Activated CD8-positive, alpha-beta T cell treated with anti-CD3 and anti-CD28 coated beads for 36 hours (primary cell): ENCODE measurements around the gene GFOD1. TPM values are rescaled to one million over a fixed set of nuclear protein-coding genes. Genes with fewer than 3 reads are reported as not detected.
"Not testable (repeated sequence)": the region's sequence is repeated elsewhere in the genome, so short reads cannot be mapped to it uniquely, and the experiment has no call there.

Experiments used
- ATAC-seq: fragments of 200-7000 bp; cut with Tn5 transposase; one replicate; pipeline ENCODE4 v1.10.0; 2021; ENCODE audit warnings: mild to moderate bottlenecking, moderate library complexity
- CTCF ChIA-PET: fragments of 350-600 bp; sonication (Branson Sonifier 250); formaldehyde crosslinking; loops from one replicate; lab custom pipeline; 2021; ENCODE audit warnings: antibody characterized with exemption; lab: Charles Lee
- POLR2A ChIA-PET: fragments of 350-600 bp; sonication (Branson Sonifier 250); formaldehyde crosslinking; loops from one replicate; lab custom pipeline; 2021; ENCODE audit warnings: antibody characterized with exemption; lab: Charles Lee
- DNase-seq: peaks from one replicate; pipeline ENCODE4 v3.0.0-alpha.2; 2020
- H3K27ac Mint-ChIP-seq: one replicate; pipeline ENCODE4 v1.8.0; 2021; ENCODE audit warnings: mild to moderate bottlenecking, mixed read lengths
- H3K27me3 Mint-ChIP-seq: one replicate; pipeline ENCODE4 v1.8.0; 2021; ENCODE audit warnings: mixed read lengths
- H3K36me3 Mint-ChIP-seq: one replicate; pipeline ENCODE4 v1.8.0; 2021; ENCODE audit warnings: low read depth, mixed read lengths
- H3K4me1 Mint-ChIP-seq: one replicate; pipeline ENCODE4 v1.8.0; 2021; ENCODE audit warnings: low read depth, mixed read lengths
- H3K4me3 Mint-ChIP-seq: one replicate; pipeline ENCODE4 v1.8.0; 2021; ENCODE audit warnings: mild to moderate bottlenecking, moderate library complexity, mixed read lengths
- H3K9me3 Mint-ChIP-seq: one replicate; pipeline ENCODE4 v1.8.0; 2021; ENCODE audit warnings: mixed read lengths
- intact Hi-C: fragments of 100-400 bp; cut with micrococcal nuclease; formaldehyde crosslinking; loops from one replicate; pipeline ENCODE4 v1.10.0; 2022
- total RNA-seq, 2 experiments: library from RNA; stranded (reverse); gene quantifications; one replicate each; pipeline ENCODE4 v1.2.3, GENCODE V29; 2021
- TF ChIP-seq, protein P1 (sequence below): fragments of 200-600 bp; IDR thresholded peaks from one replicate; pipeline ENCODE4 v1.8.0; 2022; ENCODE audit warnings: antibody characterized with exemption, mild to moderate bottlenecking

Gene GFOD1
- total RNA-seq, 2 experiments from 2014 or later: 12.3 to 12.9 TPM

DNA sequence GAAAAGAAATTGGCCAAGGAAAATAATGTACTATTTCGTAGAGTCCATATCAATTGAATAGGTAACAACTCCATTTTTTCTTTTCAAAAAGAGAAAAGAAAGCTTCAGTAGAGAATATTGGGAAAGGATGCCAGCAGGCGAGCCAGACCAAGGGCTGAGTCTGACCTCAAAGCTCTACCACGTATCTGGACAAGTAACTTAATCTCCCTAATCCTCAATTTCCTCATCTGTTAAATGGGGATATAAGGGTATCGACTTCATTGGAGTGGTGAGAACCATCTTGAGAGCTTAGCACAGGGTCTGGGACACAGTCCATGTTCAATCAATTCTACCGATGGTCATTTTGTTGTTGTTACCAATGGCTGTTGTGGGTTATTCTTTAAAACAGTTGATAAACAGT lies 95.9 kb downstream of the GFOD1 start:
- H3K9me3 Mint-ChIP-seq: peaks cover 3% of the 10 kb centered on the region
- ATAC-seq (no peak), DNase-seq (no peak)
- H3K4me3 Mint-ChIP-seq: no peak overlapping the region
- H3K27ac Mint-ChIP-seq: no peak overlapping the region
- H3K4me1 Mint-ChIP-seq: peaks cover 5% of the 10 kb centered on the region
- ChIA-PET CTCF (interaction anchor here (0.8 kb wide), 1 partner anchor 12 kb away, joined by 3 read pairs; no protein-coding TSS in a partner anchor), POLR2A (no interaction called here)
- TF ChIP-seq, protein P1, sequence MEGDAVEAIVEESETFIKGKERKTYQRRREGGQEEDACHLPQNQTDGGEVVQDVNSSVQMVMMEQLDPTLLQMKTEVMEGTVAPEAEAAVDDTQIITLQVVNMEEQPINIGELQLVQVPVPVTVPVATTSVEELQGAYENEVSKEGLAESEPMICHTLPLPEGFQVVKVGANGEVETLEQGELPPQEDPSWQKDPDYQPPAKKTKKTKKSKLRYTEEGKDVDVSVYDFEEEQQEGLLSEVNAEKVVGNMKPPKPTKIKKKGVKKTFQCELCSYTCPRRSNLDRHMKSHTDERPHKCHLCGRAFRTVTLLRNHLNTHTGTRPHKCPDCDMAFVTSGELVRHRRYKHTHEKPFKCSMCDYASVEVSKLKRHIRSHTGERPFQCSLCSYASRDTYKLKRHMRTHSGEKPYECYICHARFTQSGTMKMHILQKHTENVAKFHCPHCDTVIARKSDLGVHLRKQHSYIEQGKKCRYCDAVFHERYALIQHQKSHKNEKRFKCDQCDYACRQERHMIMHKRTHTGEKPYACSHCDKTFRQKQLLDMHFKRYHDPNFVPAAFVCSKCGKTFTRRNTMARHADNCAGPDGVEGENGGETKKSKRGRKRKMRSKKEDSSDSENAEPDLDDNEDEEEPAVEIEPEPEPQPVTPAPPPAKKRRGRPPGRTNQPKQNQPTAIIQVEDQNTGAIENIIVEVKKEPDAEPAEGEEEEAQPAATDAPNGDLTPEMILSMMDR: no peak
- H3K27me3 Mint-ChIP-seq: no peaks in the 10 kb centered on the region
- H3K36me3 Mint-ChIP-seq: peaks cover 10% of the 10 kb centered on the region
- intact Hi-C loops: no loop called here

DNA sequence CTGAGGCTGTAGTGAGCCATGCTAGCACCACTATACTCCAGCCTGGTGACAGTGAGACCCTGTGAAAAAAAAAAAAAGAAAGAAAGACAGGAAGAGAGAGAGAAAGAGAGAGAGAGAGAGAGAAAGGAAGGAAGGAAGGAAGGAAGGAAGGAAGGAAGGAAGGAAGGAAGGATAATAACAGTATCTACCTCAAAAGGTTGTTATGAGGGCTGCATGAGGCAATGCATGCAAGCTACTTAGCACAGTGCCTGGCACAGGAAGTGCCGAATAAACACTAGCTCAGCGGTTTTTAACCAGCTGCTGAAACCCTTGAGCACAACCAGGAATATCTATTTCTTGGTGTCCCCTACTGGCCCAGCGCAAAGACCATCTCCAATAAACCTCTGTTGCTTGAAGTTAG lies 96.7 kb downstream of the GFOD1 start:
- H3K9me3 Mint-ChIP-seq: peaks cover 3% of the 10 kb centered on the region
- H3K4me3 Mint-ChIP-seq: no peak overlapping the region
- ChIA-PET POLR2A (no interaction called here), CTCF (no interaction called here)
- no peak for DNase-seq
- peaks cover 5% of the 10 kb centered on the region for H3K4me1 Mint-ChIP-seq
- ATAC-seq: no peak
- intact Hi-C loops: no loop called here
- TF ChIP-seq, protein P1: no peak
- no peak overlapping the region for H3K27ac Mint-ChIP-seq
- H3K27me3 Mint-ChIP-seq: no peaks in the 10 kb centered on the region
- peaks cover 10% of the 10 kb centered on the region for H3K36me3 Mint-ChIP-seq

DNA sequence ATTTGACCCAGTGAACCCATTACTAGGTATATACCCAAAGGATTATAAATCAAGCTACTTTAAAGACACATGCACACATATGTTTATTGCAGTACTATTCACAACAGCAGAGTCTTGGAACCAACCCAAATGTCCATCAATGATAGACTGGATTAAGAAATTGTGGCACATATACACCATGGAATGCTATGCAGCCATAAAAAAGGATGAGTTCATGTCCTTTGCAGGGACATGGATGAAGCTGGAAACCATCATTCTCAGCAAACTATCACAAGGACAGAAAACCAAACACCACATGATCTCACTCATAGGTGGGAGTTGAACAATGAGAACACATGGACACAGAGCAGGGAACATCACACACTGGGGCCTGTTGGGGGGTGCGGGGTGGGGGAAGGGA lies 98.2 kb downstream of the GFOD1 start:
- H3K9me3 Mint-ChIP-seq, H3K4me3 Mint-ChIP-seq, CTCF ChIA-PET, H3K4me1 Mint-ChIP-seq, H3K27ac Mint-ChIP-seq, H3K27me3 Mint-ChIP-seq, DNase-seq, POLR2A ChIA-PET, ATAC-seq, intact Hi-C loops: not testable (repeated sequence)
- H3K36me3 Mint-ChIP-seq: peaks cover 10% of the 10 kb centered on the region

DNA sequence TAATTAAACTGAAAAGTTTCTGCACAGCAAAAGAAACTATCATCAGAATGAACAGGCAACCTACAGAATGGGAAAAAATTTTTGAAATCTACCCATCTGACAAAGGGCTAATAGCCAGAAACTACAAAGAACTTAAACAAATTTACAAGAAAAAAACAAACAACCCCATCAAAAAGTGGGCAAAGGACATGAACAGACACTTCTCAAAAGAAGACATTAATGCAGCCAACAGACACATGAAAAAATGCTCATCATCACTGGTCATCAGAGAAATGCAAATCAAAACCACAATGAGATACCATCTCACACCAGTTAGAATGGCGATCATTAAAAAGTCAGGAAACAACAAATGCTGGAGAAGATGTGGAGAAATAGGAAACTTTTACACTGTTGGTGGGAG lies 98.6 kb downstream of the GFOD1 start:
- DNase-seq, H3K27ac Mint-ChIP-seq, H3K4me3 Mint-ChIP-seq, ATAC-seq, intact Hi-C loops, H3K27me3 Mint-ChIP-seq, POLR2A ChIA-PET, H3K9me3 Mint-ChIP-seq, H3K4me1 Mint-ChIP-seq, CTCF ChIA-PET: not testable (repeated sequence)
- peaks cover 10% of the 10 kb centered on the region for H3K36me3 Mint-ChIP-seq

DNA sequence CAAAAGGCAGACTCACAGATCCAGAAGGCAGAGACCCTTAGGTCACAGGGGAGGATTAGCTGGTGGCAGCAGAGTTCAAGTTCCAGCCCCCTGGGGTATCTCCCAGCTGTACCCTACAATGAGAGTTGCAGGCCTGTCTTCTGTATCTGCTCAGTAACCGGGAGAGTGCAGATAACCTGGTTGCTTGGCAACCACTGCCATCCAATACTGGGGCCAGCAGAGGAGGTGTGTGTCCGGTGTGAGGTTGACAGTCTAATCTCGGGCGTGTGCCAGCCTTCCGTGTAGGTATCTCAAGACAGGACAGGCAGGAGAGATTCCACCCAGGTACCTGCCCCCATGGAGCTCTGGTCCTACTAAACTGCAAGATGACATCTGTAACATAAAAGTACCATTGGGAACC lies 102.4 kb downstream of the GFOD1 start:
- ChIA-PET POLR2A (interaction anchor here (0.8 to 1.1 kb wide), 3 partner anchors 13 to 48 kb away, joined by 3 read pairs; no protein-coding TSS in a partner anchor), CTCF (interaction anchor here (1.4 kb wide), 1 partner anchor 29 kb away, joined by 4 read pairs; no protein-coding TSS in a partner anchor)
- peaks cover 5% of the 10 kb centered on the region for H3K9me3 Mint-ChIP-seq
- TF ChIP-seq, protein P1: no peak
- no peaks in the 10 kb centered on the region for H3K27me3 Mint-ChIP-seq
- H3K4me1 Mint-ChIP-seq: peaks cover 16% of the 10 kb centered on the region
- intact Hi-C loops: no loop called here
- ATAC-seq: no peak
- H3K27ac Mint-ChIP-seq: no peak overlapping the region
- H3K36me3 Mint-ChIP-seq: peaks cover 9% of the 10 kb centered on the region
- no peak overlapping the region for H3K4me3 Mint-ChIP-seq
- DNase-seq: no peak

DNA sequence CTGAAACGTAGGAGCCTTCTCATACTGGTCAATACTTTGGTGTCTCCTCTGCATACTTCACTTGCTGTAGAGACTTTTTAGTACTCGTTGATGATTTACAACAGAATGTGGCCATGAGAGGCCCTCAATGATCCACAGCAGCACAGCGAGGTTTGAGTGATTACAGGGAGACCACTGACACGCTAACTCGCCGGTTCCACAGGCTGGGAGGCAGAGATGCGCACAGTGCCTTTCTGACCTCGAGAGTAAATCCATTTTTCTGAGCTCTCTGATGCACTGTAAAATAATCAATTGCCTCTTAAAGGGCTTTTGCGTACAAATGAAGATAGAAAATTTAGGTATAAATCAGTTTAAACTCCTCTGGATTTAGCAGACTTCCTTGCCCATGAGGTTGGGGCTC lies 102.9 kb downstream of the GFOD1 start:
- H3K9me3 Mint-ChIP-seq: peaks cover 5% of the 10 kb centered on the region
- ATAC-seq (no peak), DNase-seq (no peak)
- no peak overlapping the region for H3K27ac Mint-ChIP-seq
- ChIA-PET POLR2A (interaction anchor here (0.8 to 1.1 kb wide), 2 partner anchors 14 to 29 kb away, joined by 3 read pairs; no protein-coding TSS in a partner anchor), CTCF (interaction anchor here (1.3 to 1.4 kb wide), 2 partner anchors 30 to 190 kb away, joined by 3 to 4 read pairs; partner anchors contain the start of gene SIRT5)
- H3K36me3 Mint-ChIP-seq: peaks cover 5% of the 10 kb centered on the region
- H3K4me1 Mint-ChIP-seq: peaks cover 16% of the 10 kb centered on the region
- no peak overlapping the region for H3K4me3 Mint-ChIP-seq
- TF ChIP-seq, protein P1: no peak
- H3K27me3 Mint-ChIP-seq: no peaks in the 10 kb centered on the region
- intact Hi-C loops: no loop called here
